Natural killer cell treated with Interleukin-12 subunit alpha and Interleukin-12 subunit beta and Interleukin-15 and Interleukin-18, amount 100 ng/mL, for 72 hours (primary cell): ENCODE measurements around the gene NUP93. TPM values are rescaled to one million over a fixed set of nuclear protein-coding genes. Genes with fewer than 3 reads are reported as not detected.

Source experiments
- ATAC-seq, 2 donors: fragments of 150-1000 bp; cut with Tn5 transposase in 1 of 2; sonication (Bioruptor Pico), chemical (Tn5 transposase) in 1 of 2; 2 replicates each; pipeline ENCODE4 v1.10.0; 2021
- DNase-seq: peaks from one replicate; pipeline ENCODE4 v3.0.0; 2022; ENCODE audit warnings: low spot score
- H3K27ac Mint-ChIP-seq, 2 donors: 1 replicate in 1 of 2; 2 replicates in 1 of 2; pipeline ENCODE4 v1.8.0; 2022; ENCODE audit warnings: mixed read lengths in 2 of 2, mild to moderate bottlenecking in 1 of 2, moderate library complexity in 1 of 2
- H3K27me3 Mint-ChIP-seq, 2 donors: 1 replicate in 1 of 2; 2 replicates in 1 of 2; pipeline ENCODE4 v1.8.0; 2022; ENCODE audit warnings: mixed read lengths in 2 of 2
- H3K36me3 Mint-ChIP-seq: one replicate; pipeline ENCODE4 v1.8.0; 2022; ENCODE audit warnings: mixed read lengths
- H3K4me1 Mint-ChIP-seq, 2 donors: 1 replicate in 1 of 2; 2 replicates in 1 of 2; pipeline ENCODE4 v1.8.0; 2022; ENCODE audit warnings: low read depth in 2 of 2, mixed read lengths in 2 of 2, mild to moderate bottlenecking in 1 of 2
- H3K4me3 Mint-ChIP-seq: one replicate; pipeline ENCODE4 v1.8.0; 2022; ENCODE audit warnings: mixed read lengths
- H3K9me3 Mint-ChIP-seq: 2 replicates; pipeline ENCODE4 v1.8.0; 2022; ENCODE audit warnings: mixed read lengths
- total RNA-seq, 2 donors: library from RNA; stranded (reverse); gene quantifications; one replicate each; pipeline ENCODE4 v1.2.3, GENCODE V29; 2022

Gene NUP93
- total RNA-seq, 2 donors from 2014 or later = 111 to 171 TPM

- Mint-ChIP-seq H3K9me3 (no peaks in the 10 kb centered on the region), H3K4me3 (no peak overlapping the region), H3K27me3 (no peaks in the 10 kb centered on the region), H3K27ac (peak overlapping the region in 1 of 2 donors; percentile 7), H3K4me1 (peaks cover 6 to 9% of the 10 kb centered on the region in 2 donors), H3K36me3 (peaks cover 6% of the 10 kb centered on the region)
- DNase-seq (no peak), ATAC-seq (no peak)
Measured at GRCh38 chr16:56764835-56765234, 34.9 kb downstream of the NUP93 start.

- ATAC-seq (no peak), DNase-seq (no peak)
- no peaks in the 10 kb centered on the region for H3K9me3 Mint-ChIP-seq
- H3K4me1 Mint-ChIP-seq = peaks cover 9 to 13% of the 10 kb centered on the region in 2 donors
- H3K27ac Mint-ChIP-seq = no peak overlapping the region
- H3K4me3 Mint-ChIP-seq = no peak overlapping the region
- no peaks in the 10 kb centered on the region for H3K27me3 Mint-ChIP-seq
- H3K36me3 Mint-ChIP-seq = peaks cover 6% of the 10 kb centered on the region
Measured at GRCh38 chr16:56765949-56766348, 36.0 kb downstream of the NUP93 start.

GRCh38 chr16:56767024-56767423, 37.1 kb downstream of the NUP93 start:
- Mint-ChIP-seq H3K4me3 (no peak overlapping the region), H3K27me3 (no peaks in the 10 kb centered on the region), H3K27ac (no peak overlapping the region), H3K4me1 (peaks cover 19 to 23% of the 10 kb centered on the region in 2 donors), H3K9me3 (no peaks in the 10 kb centered on the region), H3K36me3 (peaks cover 6% of the 10 kb centered on the region)
- DNase-seq = no peak
- ATAC-seq = no peak

DNA sequence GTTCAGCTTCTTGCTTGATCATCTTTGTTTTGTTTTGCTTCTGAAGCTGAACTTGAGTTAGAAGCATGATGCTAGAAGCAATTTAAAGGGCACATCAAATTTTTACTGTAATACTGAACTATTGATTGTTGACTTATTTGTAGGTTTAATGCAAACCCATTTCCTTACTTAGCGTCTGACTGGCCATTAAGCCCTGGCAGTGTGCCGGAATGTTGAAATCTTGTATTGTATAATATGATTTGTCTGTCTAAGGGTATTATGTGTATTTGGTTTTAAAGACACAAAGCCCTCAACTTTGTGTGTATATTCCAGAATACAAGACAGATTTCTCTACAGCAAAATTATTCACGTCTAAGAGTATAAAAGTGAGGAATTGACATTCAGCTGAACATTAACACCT, 39.7 kb downstream of the NUP93 start:
- Mint-ChIP-seq H3K4me1 (peaks cover 26 to 32% of the 10 kb centered on the region in 2 donors), H3K27me3 (no peaks in the 10 kb centered on the region), H3K4me3 (no peak overlapping the region), H3K36me3 (no peaks in the 10 kb centered on the region), H3K9me3 (no peaks in the 10 kb centered on the region), H3K27ac (no peak overlapping the region)
- no peak for ATAC-seq
- DNase-seq = no peak

- peak overlapping the region in 1 of 2 donors; percentile 16 for H3K27ac Mint-ChIP-seq
- no peak overlapping the region for H3K4me3 Mint-ChIP-seq
- DNase-seq (no peak), ATAC-seq (no peak)
- H3K4me1 Mint-ChIP-seq = peaks cover 24 to 32% of the 10 kb centered on the region in 2 donors
- H3K27me3 Mint-ChIP-seq = no peaks in the 10 kb centered on the region
- H3K36me3 Mint-ChIP-seq = no peaks in the 10 kb centered on the region
- H3K9me3 Mint-ChIP-seq = no peaks in the 10 kb centered on the region
Measured at GRCh38 chr16:56771558-56772279, 41.8 kb downstream of the NUP93 start.

- ATAC-seq = no peak
- H3K4me3 Mint-ChIP-seq = no peak overlapping the region
Measured at GRCh38 chr16:56773532-56773931, 43.6 kb downstream of the NUP93 start.

GRCh38 chr16:56774016-56774680, 44.2 kb downstream of the NUP93 start:
- Mint-ChIP-seq H3K4me3 (no peak overlapping the region), H3K4me1 (peaks cover 24 to 35% of the 10 kb centered on the region in 2 donors), H3K36me3 (no peaks in the 10 kb centered on the region), H3K27ac (no peak overlapping the region), H3K9me3 (no peaks in the 10 kb centered on the region), H3K27me3 (no peaks in the 10 kb centered on the region)
- ATAC-seq (no peak), DNase-seq (no peak)

More at GRCh38 chr16:56773532-56773931, 43.6 kb downstream of the NUP93 start:
- no peaks in the 10 kb centered on the region for H3K36me3 Mint-ChIP-seq
- H3K4me1 Mint-ChIP-seq = peaks cover 24 to 38% of the 10 kb centered on the region in 2 donors
- H3K27me3 Mint-ChIP-seq = no peaks in the 10 kb centered on the region
- H3K9me3 Mint-ChIP-seq = no peaks in the 10 kb centered on the region
- DNase-seq = no peak
- H3K27ac Mint-ChIP-seq = no peak overlapping the region

DNA sequence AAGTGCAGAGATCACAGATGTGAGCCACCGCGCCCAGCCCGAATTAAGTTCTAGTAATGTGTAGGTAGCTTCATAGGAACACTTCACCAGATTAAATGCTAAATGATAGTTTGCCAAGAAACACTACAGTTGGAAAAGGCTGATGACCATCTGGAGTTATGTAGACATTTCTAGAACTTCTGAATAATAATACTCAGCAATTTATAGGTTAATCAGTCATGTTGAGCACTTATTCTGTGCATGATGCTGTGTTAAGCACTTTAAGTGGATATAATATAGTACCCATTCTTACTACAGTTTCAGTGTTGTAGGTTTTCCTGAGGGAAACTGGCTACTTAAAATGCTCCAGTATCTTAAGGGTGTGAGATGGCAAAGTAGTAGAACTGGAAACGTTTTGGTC, 45.2 kb downstream of the NUP93 start:
- ATAC-seq (no peak), DNase-seq (no peak)
- H3K4me1 Mint-ChIP-seq = peaks cover 27 to 33% of the 10 kb centered on the region in 2 donors
- no peaks in the 10 kb centered on the region for H3K36me3 Mint-ChIP-seq
- H3K4me3 Mint-ChIP-seq = no peak overlapping the region
- H3K27me3 Mint-ChIP-seq = no peaks in the 10 kb centered on the region
- H3K27ac Mint-ChIP-seq = no peak overlapping the region
- H3K9me3 Mint-ChIP-seq = no peaks in the 10 kb centered on the region

DNA sequence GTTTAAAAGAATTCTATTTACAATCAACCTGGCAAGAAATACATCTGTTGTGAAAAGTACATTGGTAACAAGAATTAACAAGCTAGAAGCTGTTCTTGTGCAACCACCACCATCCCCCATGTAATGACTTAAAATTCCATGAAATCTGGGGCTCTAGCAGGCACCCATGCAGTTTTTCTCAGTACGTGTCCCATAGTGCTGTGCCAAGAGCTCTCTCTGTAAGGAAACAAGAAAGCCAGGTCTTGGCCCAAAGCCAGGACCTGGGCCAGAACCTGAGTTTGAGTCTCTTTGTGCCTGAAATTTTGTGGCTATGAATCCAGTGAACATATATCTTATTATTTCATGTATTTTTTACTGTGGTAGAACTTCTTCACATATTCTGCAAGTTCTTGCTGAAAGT, 46.6 kb downstream of the NUP93 start:
- DNase-seq = no peak
- no peak for ATAC-seq
- Mint-ChIP-seq H3K9me3 (no peaks in the 10 kb centered on the region), H3K27me3 (no peaks in the 10 kb centered on the region), H3K27ac (no peak overlapping the region), H3K36me3 (no peaks in the 10 kb centered on the region), H3K4me1 (peaks cover 32 to 34% of the 10 kb centered on the region in 2 donors), H3K4me3 (no peak overlapping the region)

GRCh38 chr16:56777001-56777400, 47.1 kb downstream of the NUP93 start:
- no peak for DNase-seq
- Mint-ChIP-seq H3K27me3 (no peaks in the 10 kb centered on the region), H3K27ac (no peak overlapping the region), H3K36me3 (no peaks in the 10 kb centered on the region), H3K4me3 (no peak overlapping the region), H3K9me3 (no peaks in the 10 kb centered on the region), H3K4me1 (peaks cover 32 to 33% of the 10 kb centered on the region in 2 donors)
- ATAC-seq = no peak

GRCh38 chr16:56777482-56777881, 47.6 kb downstream of the NUP93 start:
- ATAC-seq (no peak), DNase-seq (no peak)
- H3K27me3 Mint-ChIP-seq = no peaks in the 10 kb centered on the region
- no peak overlapping the region for H3K27ac Mint-ChIP-seq
- H3K4me1 Mint-ChIP-seq = peaks cover 28 to 29% of the 10 kb centered on the region in 2 donors
- H3K4me3 Mint-ChIP-seq = no peak overlapping the region
- H3K36me3 Mint-ChIP-seq = no peaks in the 10 kb centered on the region
- H3K9me3 Mint-ChIP-seq = no peaks in the 10 kb centered on the region

DNA sequence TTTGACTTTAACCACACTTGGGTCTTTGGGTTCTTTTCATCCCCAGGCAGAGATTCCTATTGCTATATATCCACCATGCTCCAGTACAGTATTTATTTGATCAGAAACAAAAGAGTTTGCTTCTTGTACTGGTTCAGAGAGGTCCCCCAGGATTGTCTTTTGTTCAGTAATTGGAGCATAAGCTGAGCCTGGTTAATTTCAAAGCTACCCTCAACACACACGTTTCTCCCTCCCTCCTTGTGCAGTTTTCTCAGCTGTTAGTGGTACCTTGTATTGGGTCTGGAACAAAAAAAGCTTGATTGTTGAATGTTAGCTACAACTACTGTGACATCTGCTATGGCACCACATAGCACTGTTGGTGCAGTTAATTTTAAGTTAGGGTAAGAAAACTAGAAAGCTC, 50.0 kb downstream of the NUP93 start:
- Mint-ChIP-seq H3K4me1 (peaks cover 27 to 35% of the 10 kb centered on the region in 2 donors), H3K27me3 (no peaks in the 10 kb centered on the region), H3K36me3 (no peaks in the 10 kb centered on the region), H3K4me3 (no peak overlapping the region), H3K27ac (no peak overlapping the region), H3K9me3 (no peaks in the 10 kb centered on the region)
- no peak for ATAC-seq
- DNase-seq = no peak

DNA sequence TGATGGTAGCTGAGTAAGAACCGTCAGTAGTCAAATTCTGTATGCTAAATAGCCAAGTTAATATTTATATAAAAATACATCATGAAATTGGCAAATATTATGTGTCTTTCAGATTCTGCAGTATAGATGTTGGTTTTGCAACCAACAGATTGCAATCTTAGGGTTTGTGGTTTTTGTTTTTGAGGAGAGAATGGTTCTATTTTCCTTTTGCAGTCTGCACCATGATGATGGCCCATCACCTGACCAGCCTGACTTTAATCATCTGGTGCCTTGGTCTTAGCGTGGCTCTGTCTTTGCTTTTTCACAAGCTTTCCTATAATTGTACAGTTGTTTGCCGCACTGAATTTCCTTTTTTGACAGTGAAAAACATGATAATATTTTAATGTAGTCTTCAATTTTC, 50.7 kb downstream of the NUP93 start:
- ATAC-seq = no peak
- H3K27me3 Mint-ChIP-seq = no peaks in the 10 kb centered on the region
- H3K9me3 Mint-ChIP-seq = no peaks in the 10 kb centered on the region
- no peak for DNase-seq
- H3K27ac Mint-ChIP-seq = no peak overlapping the region
- H3K36me3 Mint-ChIP-seq = no peaks in the 10 kb centered on the region
- peaks cover 27 to 35% of the 10 kb centered on the region in 2 donors for H3K4me1 Mint-ChIP-seq
- H3K4me3 Mint-ChIP-seq = no peak overlapping the region

DNA sequence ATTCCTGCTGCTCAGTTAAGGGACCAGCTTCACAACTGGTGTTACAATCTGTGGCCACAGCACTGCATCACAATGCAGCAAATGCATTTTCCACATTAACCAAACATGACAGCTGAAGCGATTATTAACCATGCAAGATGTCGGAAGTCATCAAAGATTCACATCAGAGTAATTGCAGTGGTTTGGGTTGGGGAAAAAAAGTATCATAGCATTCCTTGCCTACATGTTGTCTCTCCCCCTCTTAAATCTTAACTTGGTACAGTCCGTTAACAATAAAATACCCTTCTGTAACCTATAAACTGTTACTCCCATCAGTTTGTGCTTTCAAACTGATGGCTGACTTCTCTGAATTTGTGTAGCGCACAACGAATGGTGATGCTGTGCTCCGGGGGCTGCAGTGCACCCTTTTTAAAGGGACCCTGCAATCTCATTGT, 51.6 kb downstream of the NUP93 start:
- H3K27me3 Mint-ChIP-seq = no peaks in the 10 kb centered on the region
- peaks cover 27 to 35% of the 10 kb centered on the region in 2 donors for H3K4me1 Mint-ChIP-seq
- no peaks in the 10 kb centered on the region for H3K36me3 Mint-ChIP-seq
- no peaks in the 10 kb centered on the region for H3K9me3 Mint-ChIP-seq
- DNase-seq (no peak), ATAC-seq (no peak)
- peak overlapping the region in 1 of 2 donors; percentile 5 for H3K27ac Mint-ChIP-seq
- no peak overlapping the region for H3K4me3 Mint-ChIP-seq
